Measurements from ENCODE around the gene CERS6.

The CERS6 gene

GRCh38 chr2:168801471-168801870 is 345.4 kb downstream of the CERS6 start:
- H3K4me3 ChIP-seq (ENCODE audit: low read depth, low read length) = no peak overlapping the region
- TF ChIP-seq CTCF (IDR thresholded peaks at IDR 0.05; ENCODE audit: control insufficient read depth, extremely low read depth, insufficient read depth) = no peak
- DNase-seq (ENCODE audit: low read depth) = no peak

- TF ChIP-seq CTCF (IDR thresholded peaks at IDR 0.05; ENCODE audit: control insufficient read depth, extremely low read depth, insufficient read depth) = no peak
- peak within 1 kb of the TSS; percentile 51 for H3K4me3 ChIP-seq (ENCODE audit: low read depth, low read length)
- peak; percentile 50 for DNase-seq (ENCODE audit: low read depth)
These were observed 346.1 kb downstream of the CERS6 start, which contains the start of gene NOSTRIN for GRCh38 chr2:168801961-168802858. Gene NOSTRIN, plus strand, starts transcription at chr2:168802637. Its CDS starts 10 bp downstream, at chr2:168802647.

GRCh38 chr2:168802859-168803725 is 347.0 kb downstream of the CERS6 start:
- H3K4me3 ChIP-seq (ENCODE audit: low read depth, low read length) = peak overlapping the region; percentile 51
- TF ChIP-seq CTCF (IDR thresholded peaks at IDR 0.05; ENCODE audit: control insufficient read depth, extremely low read depth, insufficient read depth) = no peak
- peak; percentile 59 for DNase-seq (ENCODE audit: low read depth)

GRCh38 chr2:168804214-168804613 is 348.1 kb downstream of the CERS6 start:
- no peak overlapping the region for H3K4me3 ChIP-seq (ENCODE audit: low read depth, low read length)
- DNase-seq (ENCODE audit: low read depth) = no peak
- no peak for TF ChIP-seq CTCF (IDR thresholded peaks at IDR 0.05; ENCODE audit: control insufficient read depth, extremely low read depth, insufficient read depth)

- DNase-seq (ENCODE audit: low read depth) = no peak
- no peak for TF ChIP-seq CTCF (IDR thresholded peaks at IDR 0.05; ENCODE audit: control insufficient read depth, extremely low read depth, insufficient read depth)
- H3K4me3 ChIP-seq (ENCODE audit: low read depth, low read length) = no peak overlapping the region
These were observed 349.5 kb downstream of the CERS6 start for GRCh38 chr2:168805615-168806014.

GRCh38 chr2:168809537-168809936 is 353.5 kb downstream of the CERS6 start:
- TF ChIP-seq CTCF (IDR thresholded peaks at IDR 0.05; ENCODE audit: control insufficient read depth, extremely low read depth, insufficient read depth) = no peak
- no peak for DNase-seq (ENCODE audit: low read depth)
- H3K4me3 ChIP-seq (ENCODE audit: low read depth, low read length) = no peak overlapping the region
